ENCODE results near the gene CSF1. TPM values are rescaled to one million over a fixed set of nuclear protein-coding genes. Genes with fewer than 3 reads are reported as not detected.
"Not testable (repeated sequence)": the region's sequence is repeated elsewhere in the genome, so short reads cannot be mapped to it uniquely, and the experiment has no call there.

Gene CSF1
- total RNA-seq, 4 donors from 2014 or later = 8.9 to 49.5 (median 26.6) TPM

DNA sequence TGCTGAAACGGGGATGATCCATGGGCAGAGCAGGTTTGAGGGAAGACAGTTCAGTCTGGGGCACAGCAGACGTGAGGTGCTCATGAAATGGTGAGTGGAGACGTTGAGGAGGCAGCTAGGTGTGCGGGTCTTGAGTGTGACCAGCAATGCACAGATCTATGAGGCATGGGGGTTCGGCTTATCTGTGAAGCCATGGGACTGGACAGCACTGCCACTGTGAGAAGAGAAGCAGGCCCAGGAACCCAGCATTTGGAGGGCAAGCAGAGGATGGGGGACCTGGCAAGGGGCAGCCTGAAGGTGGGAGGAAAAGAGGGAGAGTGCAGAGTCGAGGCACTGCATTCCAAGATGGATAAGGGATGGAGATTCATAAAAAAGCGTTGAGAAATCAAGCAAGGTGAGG, 8.0 kb downstream of the CSF1 start:
- peak in 1 of 3 donors; percentile 22 for DNase-seq

DNA sequence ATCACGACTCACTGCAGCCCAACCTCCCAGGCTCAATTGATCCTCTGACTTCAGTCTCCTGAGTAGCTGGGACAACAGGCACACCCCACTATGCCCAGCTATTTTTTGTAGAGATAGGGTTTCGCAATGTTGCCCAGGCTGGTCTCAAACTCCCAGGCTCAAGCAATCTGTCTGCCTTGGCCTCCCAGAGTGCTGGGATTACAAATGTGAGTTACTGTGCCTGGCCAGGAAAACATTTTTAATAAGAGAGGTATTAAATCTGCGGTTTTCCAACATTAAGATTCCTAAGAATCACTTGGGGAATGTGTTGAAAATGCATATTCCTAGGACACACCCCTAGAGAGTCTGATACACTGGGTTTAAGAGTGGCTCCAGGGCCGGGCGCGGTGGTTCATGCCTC, 8.7 kb downstream of the CSF1 start:
- no peak for TF ChIP-seq POLR2A (IDR thresholded peaks at IDR 0.05)
- TF ChIP-seq, protein P1, sequence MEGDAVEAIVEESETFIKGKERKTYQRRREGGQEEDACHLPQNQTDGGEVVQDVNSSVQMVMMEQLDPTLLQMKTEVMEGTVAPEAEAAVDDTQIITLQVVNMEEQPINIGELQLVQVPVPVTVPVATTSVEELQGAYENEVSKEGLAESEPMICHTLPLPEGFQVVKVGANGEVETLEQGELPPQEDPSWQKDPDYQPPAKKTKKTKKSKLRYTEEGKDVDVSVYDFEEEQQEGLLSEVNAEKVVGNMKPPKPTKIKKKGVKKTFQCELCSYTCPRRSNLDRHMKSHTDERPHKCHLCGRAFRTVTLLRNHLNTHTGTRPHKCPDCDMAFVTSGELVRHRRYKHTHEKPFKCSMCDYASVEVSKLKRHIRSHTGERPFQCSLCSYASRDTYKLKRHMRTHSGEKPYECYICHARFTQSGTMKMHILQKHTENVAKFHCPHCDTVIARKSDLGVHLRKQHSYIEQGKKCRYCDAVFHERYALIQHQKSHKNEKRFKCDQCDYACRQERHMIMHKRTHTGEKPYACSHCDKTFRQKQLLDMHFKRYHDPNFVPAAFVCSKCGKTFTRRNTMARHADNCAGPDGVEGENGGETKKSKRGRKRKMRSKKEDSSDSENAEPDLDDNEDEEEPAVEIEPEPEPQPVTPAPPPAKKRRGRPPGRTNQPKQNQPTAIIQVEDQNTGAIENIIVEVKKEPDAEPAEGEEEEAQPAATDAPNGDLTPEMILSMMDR (IDR thresholded peaks at IDR 0.05) = no peak
- DNase-seq = peak in 1 of 3 donors; percentile 40
- H3K27me3 ChIP-seq = no peaks in the 10 kb centered on the region
- no peaks in the 10 kb centered on the region for H3K9me3 ChIP-seq
- no peak overlapping the region for H3K27ac ChIP-seq
- H3K4me3 ChIP-seq = no peak overlapping the region
- peaks cover 0 to 17% (median 0%) of the 10 kb centered on the region in 4 donors for H3K4me1 ChIP-seq
- peaks cover 0 to 83% (median 0%) of the 10 kb centered on the region in 3 donors for H3K36me3 ChIP-seq

More for the DNA sequence above, 8.0 kb downstream of the CSF1 start:
- TF ChIP-seq, protein P1 (IDR thresholded peaks at IDR 0.05) = no peak
- TF ChIP-seq POLR2A (IDR thresholded peaks at IDR 0.05) = no peak
- Histone ChIP-seq H3K4me1 (peaks cover 0 to 12% (median 0%) of the 10 kb centered on the region in 4 donors), H3K4me3 (no peak overlapping the region), H3K27me3 (no peaks in the 10 kb centered on the region), H3K27ac (peak overlapping the region in 1 of 4 donors; percentile 2), H3K36me3 (peaks cover 0 to 76% (median 0%) of the 10 kb centered on the region in 3 donors), H3K9me3 (no peaks in the 10 kb centered on the region)

DNA sequence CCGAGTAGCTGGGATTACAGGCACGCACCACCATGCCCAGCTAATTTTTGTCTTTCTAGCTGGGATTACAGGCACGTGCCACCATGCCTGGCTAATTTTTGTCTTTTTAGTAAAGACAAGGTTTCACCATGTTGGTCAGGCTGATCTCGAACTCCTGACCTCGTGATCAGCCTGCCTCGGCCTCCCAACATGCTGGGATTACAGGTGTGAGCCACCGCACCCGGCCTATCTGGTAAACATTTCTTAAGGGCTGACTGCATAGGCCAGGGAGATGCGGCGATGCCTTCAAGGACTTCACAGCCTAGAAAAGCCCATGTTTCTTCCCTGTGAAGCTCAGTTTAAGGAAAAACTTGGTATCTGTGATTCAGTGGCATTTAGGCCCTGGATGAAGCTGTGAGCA, 9.7 kb downstream of the CSF1 start:
- H3K4me1 ChIP-seq = peaks cover 0 to 10% (median 0%) of the 10 kb centered on the region in 4 donors
- H3K36me3 ChIP-seq = peaks cover 0 to 93% (median 0%) of the 10 kb centered on the region in 3 donors
- peak in 1 of 3 donors; percentile 9 for DNase-seq
- H3K27ac ChIP-seq, H3K9me3 ChIP-seq, H3K4me3 ChIP-seq, H3K27me3 ChIP-seq: not testable (repeated sequence)

DNA sequence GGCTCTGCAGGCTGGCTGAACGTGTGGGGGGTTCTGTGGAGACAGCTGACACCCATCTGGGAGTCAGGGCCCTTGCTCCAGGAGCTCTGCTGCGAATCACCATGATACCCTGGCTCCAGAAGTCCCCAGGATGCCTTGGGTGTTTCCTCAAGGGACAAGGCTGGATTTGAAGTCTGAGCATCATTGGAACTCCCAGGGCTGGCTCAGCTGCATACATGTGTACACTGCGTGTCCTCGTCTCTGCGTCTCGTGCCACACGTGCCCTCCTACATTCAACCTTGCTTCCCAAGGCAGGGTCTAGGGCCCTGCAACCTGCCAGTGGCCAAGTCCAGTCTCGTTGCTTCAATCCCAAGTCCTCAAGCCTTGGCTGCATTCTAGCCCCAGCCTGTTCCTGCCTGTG, 11.7 kb downstream of the CSF1 start:
- Histone ChIP-seq H3K9me3 (no peaks in the 10 kb centered on the region), H3K4me1 (peaks cover 0 to 10% (median 0%) of the 10 kb centered on the region in 4 donors), H3K4me3 (no peak overlapping the region), H3K36me3 (peaks cover 0 to 95% (median 0%) of the 10 kb centered on the region in 3 donors), H3K27me3 (no peaks in the 10 kb centered on the region), H3K27ac (peak overlapping the region in 1 of 4 donors; percentile 30)
- DNase-seq = peak in 1 of 3 donors; percentile 25
- TF ChIP-seq, protein P1 (IDR thresholded peaks at IDR 0.05) = no peak
- no peak for TF ChIP-seq POLR2A (IDR thresholded peaks at IDR 0.05)

DNA sequence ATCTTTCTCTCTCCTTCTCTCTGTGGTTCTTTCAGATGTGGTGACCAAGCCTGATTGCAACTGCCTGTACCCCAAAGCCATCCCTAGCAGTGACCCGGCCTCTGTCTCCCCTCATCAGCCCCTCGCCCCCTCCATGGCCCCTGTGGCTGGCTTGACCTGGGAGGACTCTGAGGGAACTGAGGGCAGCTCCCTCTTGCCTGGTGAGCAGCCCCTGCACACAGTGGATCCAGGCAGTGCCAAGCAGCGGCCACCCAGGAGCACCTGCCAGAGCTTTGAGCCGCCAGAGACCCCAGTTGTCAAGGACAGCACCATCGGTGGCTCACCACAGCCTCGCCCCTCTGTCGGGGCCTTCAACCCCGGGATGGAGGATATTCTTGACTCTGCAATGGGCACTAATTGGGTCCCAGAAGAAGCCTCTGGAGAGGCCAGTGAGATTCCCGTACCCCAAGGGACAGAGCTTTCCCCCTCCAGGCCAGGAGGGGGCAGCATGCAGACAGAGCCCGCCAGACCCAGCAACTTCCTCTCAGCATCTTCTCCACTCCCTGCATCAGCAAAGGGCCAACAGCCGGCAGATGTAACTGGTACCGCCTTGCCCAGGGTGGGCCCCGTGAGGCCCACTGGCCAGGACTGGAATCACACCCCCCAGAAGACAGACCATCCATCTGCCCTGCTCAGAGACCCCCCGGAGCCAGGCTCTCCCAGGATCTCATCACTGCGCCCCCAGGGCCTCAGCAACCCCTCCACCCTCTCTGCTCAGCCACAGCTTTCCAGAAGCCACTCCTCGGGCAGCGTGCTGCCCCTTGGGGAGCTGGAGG, 12.7 kb downstream of the CSF1 start:
- Histone ChIP-seq H3K27ac (peak overlapping the region; percentile 12 to 33 (median 19)), H3K9me3 (no peaks in the 10 kb centered on the region), H3K27me3 (no peaks in the 10 kb centered on the region), H3K36me3 (peaks cover 0 to 85% (median 0%) of the 10 kb centered on the region in 3 donors), H3K4me1 (peaks cover 0 to 20% (median under 1%) of the 10 kb centered on the region in 4 donors), H3K4me3 (no peak overlapping the region)
- DNase-seq = peak in 1 of 3 donors; percentile 38
- TF ChIP-seq, protein P1 (IDR thresholded peaks at IDR 0.05) = peak in 4 of 6 experiments; percentile 41 to 67 (median 61)
- no peak for TF ChIP-seq POLR2A (IDR thresholded peaks at IDR 0.05)

DNA sequence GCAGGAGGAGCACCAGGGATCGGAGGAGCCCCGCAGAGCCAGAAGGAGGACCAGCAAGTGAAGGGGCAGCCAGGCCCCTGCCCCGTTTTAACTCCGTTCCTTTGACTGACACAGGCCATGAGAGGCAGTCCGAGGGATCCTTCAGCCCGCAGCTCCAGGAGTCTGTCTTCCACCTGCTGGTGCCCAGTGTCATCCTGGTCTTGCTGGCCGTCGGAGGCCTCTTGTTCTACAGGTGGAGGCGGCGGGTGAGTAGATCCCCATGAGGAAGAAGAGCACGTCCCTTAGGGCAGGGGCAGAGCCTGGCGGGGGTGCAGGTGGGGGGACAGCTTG, 13.3 kb downstream of the CSF1 start:
- peak overlapping the region in 3 of 4 donors; percentile 12 to 30 (median 13) for H3K27ac ChIP-seq
- H3K4me3 ChIP-seq = no peak overlapping the region
- H3K36me3 ChIP-seq = peaks cover 0 to 84% (median 0%) of the 10 kb centered on the region in 3 donors
- H3K27me3 ChIP-seq = no peaks in the 10 kb centered on the region
- peak in 1 of 3 donors; percentile 39 for DNase-seq
- peaks cover 0 to 26% (median 4%) of the 10 kb centered on the region in 4 donors for H3K4me1 ChIP-seq
- TF ChIP-seq POLR2A (IDR thresholded peaks at IDR 0.05) = no peak
- TF ChIP-seq, protein P1 (IDR thresholded peaks at IDR 0.05) = no peak
- H3K9me3 ChIP-seq = no peaks in the 10 kb centered on the region

Data from Peyer's patch (tissue), 4 donors.